H1 (cell line): Measurements from ENCODE around the gene MIF4GD. TPM values are rescaled to one million over a fixed set of nuclear protein-coding genes. Genes with fewer than 3 reads are reported as not detected.

ENCODE experiments used
- CTCF ChIA-PET: fragments of 300-600 bp; sonication (Branson Sonifier 250); formaldehyde crosslinking; loops from one replicate; lab custom pipeline; 2021; ENCODE audit not compliant: partially characterized antibody; lab: Charles Lee
- POLR2A ChIA-PET: fragments of 300-600 bp; sonication (Branson Sonifier 250); formaldehyde crosslinking; loops from one replicate; lab custom pipeline; 2021; ENCODE audit warnings: inconsistent platforms; ENCODE audit not compliant: partially characterized antibody; lab: Charles Lee
- DNase-seq, 2 experiments: peaks; one replicate each; pipeline versions ENCODE4 v3.0.0 to v3.0.0-alpha.2; 2010 to 2022; ENCODE audit warnings: low spot score in 2 of 2, low read depth in 1 of 2, mixed read lengths in 1 of 2
- FAIRE-seq: peaks from 2 replicates; lab custom pipeline; 2011; peaks lifted over from hg19 to GRCh38; lab: Jason Lieb, UNC
- H2AFZ ChIP-seq: 2 replicates; pipeline ENCODE4 v1.8.1; 2012; ENCODE audit warnings: low read length, inconsistent platforms
- H2AK5ac ChIP-seq: 2 replicates; pipeline ENCODE4 v1.6.1; 2013; ENCODE audit warnings: low read depth, low read length
- H2BK120ac ChIP-seq: replicated peaks from 2 replicates; pipeline ENCODE3; 2013; ENCODE audit warnings: low read depth, low read length, inconsistent platforms
- H2BK12ac ChIP-seq: 2 replicates; pipeline ENCODE4 v1.6.1; 2013; ENCODE audit warnings: low read depth, low read length
- H2BK15ac ChIP-seq: 2 replicates; pipeline ENCODE4 v1.6.1; 2013; ENCODE audit warnings: low read length
- H2BK20ac ChIP-seq: 2 replicates; pipeline ENCODE4 v1.6.1; 2013; ENCODE audit warnings: low read length
- H2BK5ac ChIP-seq: 2 replicates; pipeline ENCODE4 v1.6.1; 2013; ENCODE audit warnings: low read depth, low read length
- H3K14ac ChIP-seq: 2 replicates; pipeline ENCODE4 v1.6.1; 2013; ENCODE audit warnings: inconsistent platforms; ENCODE audit not compliant: insufficient read length
- H3K18ac ChIP-seq: 2 replicates; pipeline ENCODE4 v1.6.1; 2013; ENCODE audit warnings: low read length; ENCODE audit errors: extremely low read depth
- H3K23ac ChIP-seq: 2 replicates; pipeline ENCODE4 v1.6.1; 2013; ENCODE audit warnings: inconsistent platforms; ENCODE audit not compliant: insufficient read length
- H3K23me2 ChIP-seq: 2 replicates; pipeline ENCODE4 v1.6.1; 2013; ENCODE audit warnings: low read depth, low read length
- H3K27ac ChIP-seq: 2 replicates; pipeline ENCODE4 v1.6.1; 2011; ENCODE audit warnings: low read depth, low read length, inconsistent platforms
- H3K27me3 ChIP-seq, 4 experiments: replicated peaks in 1 of 4; 1 replicate in 1 of 4; 2 replicates in 3 of 4; pipeline versions ENCODE4 v1.6.1 to v1.8.1; 2011 to 2013; ENCODE audit warnings: low read length in 3 of 4, mild to moderate bottlenecking in 3 of 4, inconsistent platforms in 2 of 4, mixed read lengths in 2 of 4, moderate library complexity in 1 of 4; ENCODE audit not compliant: control insufficient read depth in 3 of 4, insufficient read depth in 3 of 4; ENCODE audit errors: extremely low read depth in 1 of 4
- H3K36me3 ChIP-seq, 4 experiments: 2 replicates each; pipeline versions ENCODE4 v1.6.1 to v1.8.1; 2011 to 2013; ENCODE audit warnings: mild to moderate bottlenecking in 4 of 4, low read length in 3 of 4, moderate library complexity in 2 of 4, control low read depth in 1 of 4, inconsistent platforms in 1 of 4; ENCODE audit not compliant: insufficient read depth in 4 of 4, control insufficient read depth in 2 of 4
- H3K4ac ChIP-seq: replicated peaks from 2 replicates; pipeline ENCODE3; 2013; ENCODE audit warnings: low read length, low read depth, mixed read lengths, inconsistent platforms; ENCODE audit not compliant: insufficient read length
- H3K4me1 ChIP-seq, 4 experiments: replicated peaks in 1 of 4; 1 replicate in 1 of 4; 2 replicates in 3 of 4; pipeline versions ENCODE4 v1.6.1 to v1.8.1; 2011 to 2013; ENCODE audit warnings: low read length in 3 of 4, inconsistent platforms in 2 of 4, mixed read lengths in 1 of 4; ENCODE audit not compliant: insufficient read depth in 4 of 4, control insufficient read depth in 3 of 4
- H3K4me2 ChIP-seq, 2 experiments: 2 replicates each; pipeline versions ENCODE4 v1.6.1 to v1.8.1; 2011 to 2013; ENCODE audit warnings: low read depth in 2 of 2, low read length in 2 of 2, control low read depth in 1 of 2, inconsistent platforms in 1 of 2, mild to moderate bottlenecking in 1 of 2; ENCODE audit not compliant: insufficient read depth in 1 of 2
- H3K4me3 ChIP-seq, 4 experiments: fragments of 200-600, 300-600 bp in 1 of 4; sonication (generic), shearing (Covaris generic), sonication (Bioruptor Twin) in 1 of 4; 2 replicates each; pipeline versions ENCODE4 v1.5.1 to v1.8.1; 2011 to 2016; ENCODE audit warnings: low read length in 4 of 4, low read depth in 3 of 4, control low read depth in 2 of 4, inconsistent platforms in 2 of 4, mild to moderate bottlenecking in 2 of 4, mixed read lengths in 1 of 4, moderate library complexity in 1 of 4; ENCODE audit not compliant: insufficient read depth in 2 of 4; ENCODE audit errors: extremely low read depth in 1 of 4
- H3K56ac ChIP-seq: replicated peaks from 2 replicates; pipeline ENCODE3; 2013; ENCODE audit warnings: low read depth, mild to moderate bottlenecking, mixed read lengths, low read length, inconsistent platforms; ENCODE audit not compliant: insufficient read length
- H3K79me1 ChIP-seq: 2 replicates; pipeline ENCODE4 v1.6.1; 2013; ENCODE audit warnings: low read depth, low read length, control low read depth
- H3K79me2 ChIP-seq, 2 experiments: 2 replicates each; pipeline versions ENCODE4 v1.6.1 to v1.8.1; 2012 to 2013; ENCODE audit warnings: low read length in 2 of 2, mild to moderate bottlenecking in 2 of 2, inconsistent platforms in 1 of 2; ENCODE audit not compliant: insufficient read depth in 2 of 2, control insufficient read depth in 1 of 2
- H3K9ac ChIP-seq, 4 experiments: replicated peaks in 1 of 4; 1 replicate in 1 of 4; 2 replicates in 3 of 4; pipeline versions ENCODE4 v1.6.1 to v1.8.1; 2011 to 2013; ENCODE audit warnings: low read depth in 3 of 4, low read length in 3 of 4, control low read depth in 2 of 4, mild to moderate bottlenecking in 2 of 4, moderate library complexity in 2 of 4, inconsistent platforms in 1 of 4; ENCODE audit errors: extremely low read depth in 1 of 4
- H3K9me3 ChIP-seq, 2 experiments: 2 replicates each; pipeline versions ENCODE4 v1.6.1 to v1.8.1; 2012 to 2013; ENCODE audit warnings: mild to moderate bottlenecking in 2 of 2, moderate library complexity in 2 of 2, control low read depth in 1 of 2, inconsistent platforms in 1 of 2, low read depth in 1 of 2, low read length in 1 of 2, mixed read lengths in 1 of 2; ENCODE audit not compliant: insufficient read depth in 2 of 2
- H4K20me1 ChIP-seq, 2 experiments: replicated peaks in 1 of 2; 2 replicates each; pipeline versions ENCODE3 to v1.8.1; 2011 to 2013; ENCODE audit warnings: inconsistent platforms in 2 of 2, low read length in 2 of 2, mild to moderate bottlenecking in 1 of 2; ENCODE audit not compliant: insufficient read depth in 2 of 2, control insufficient read depth in 1 of 2
- H4K5ac ChIP-seq: 2 replicates; pipeline ENCODE4 v1.6.1; 2013; ENCODE audit warnings: low read length, low read depth, mixed read lengths, inconsistent platforms; ENCODE audit not compliant: insufficient read length
- H4K8ac ChIP-seq: 2 replicates; pipeline ENCODE4 v1.8.0; 2013; ENCODE audit warnings: mild to moderate bottlenecking, moderate library complexity, low read length, inconsistent platforms; ENCODE audit not compliant: insufficient read depth; ENCODE audit errors: extremely low read depth
- H4K91ac ChIP-seq: replicated peaks from 2 replicates; pipeline ENCODE3; 2013; ENCODE audit warnings: low read length, mixed read lengths, inconsistent platforms; ENCODE audit not compliant: insufficient read length
- CTBP2 ChIP-seq: IDR thresholded peaks from 2 replicates; pipeline ENCODE4 v1.7.0; 2011; ENCODE audit warnings: borderline replicate concordance, mild to moderate bottlenecking, moderate library complexity, mixed read lengths, low read length; ENCODE audit not compliant: insufficient read depth, insufficient read length
- HDAC6 ChIP-seq: IDR thresholded peaks from one replicate; pipeline ENCODE4 v1.7.1; 2012; ENCODE audit warnings: low read depth, mild to moderate bottlenecking, inconsistent platforms, low read length, moderate library complexity
- RNF2 ChIP-seq: fragments of 200-900, 300-1000 bp; sonication (generic); IDR thresholded peaks from 2 replicates; pipeline ENCODE4 v1.7.1; 2016; ENCODE audit warnings: borderline replicate concordance, low read depth, mild to moderate bottlenecking, antibody characterized with exemption, low read length; ENCODE audit not compliant: poor library complexity, severe bottlenecking; ENCODE audit errors: missing control alignments
- SAP30 ChIP-seq: fragments of 300-600 bp; sonication (generic); IDR thresholded peaks from 2 replicates; pipeline ENCODE4 v1.7.1; 2012; ENCODE audit warnings: low read length, moderate library complexity, mild to moderate bottlenecking, inconsistent platforms; ENCODE audit not compliant: insufficient read depth, insufficient replicate concordance
- SRF ChIP-seq: IDR thresholded peaks from 2 replicates; pipeline ENCODE4 v1.6.1; 2011; ENCODE audit warnings: mild to moderate bottlenecking, low read depth, low read length, moderate library complexity
- WGBS, 2 experiments: shearing (Covaris generic) in 1 of 2; methylation state at CpG; one replicate each; pipeline versions ENCODE4 v1.1.6 to v1.1.7; 2013 to 2015; ENCODE audit warnings: low lambda C conversion rate in 2 of 2, mixed read lengths in 2 of 2, inconsistent platforms in 1 of 2, low coverage in 1 of 2, missing lambda C conversion rate in 1 of 2; ENCODE audit not compliant: insufficient replicate concordance in 2 of 2, insufficient coverage in 1 of 2, insufficient read length in 1 of 2; ENCODE audit errors: extremely low coverage in 1 of 2, missing lambda C conversion rate in 1 of 2; 5-methylcytosine and 5-hydroxymethylcytosine counted together
- polyA plus RNA-seq, 7 experiments: library from polyadenylated mRNA; depleted of rRNA in 3 of 7; stranded (reverse) in 5 of 7; unstranded in 2 of 7; fragments of >200 nt in 5 of 7; fragments of 200-250 nt in 2 of 7; gene quantifications; 1 replicate in 5 of 7; 2 replicates in 1 of 7; 4 replicates in 1 of 7; pipeline versions ENCODE4 v1.2.1 to v1.2.3, GENCODE V29; 2011 to 2013; ENCODE audit warnings: missing spikeins in 2 of 7, mixed read lengths in 2 of 7
- total RNA-seq: library from RNA; stranded (reverse); fragmentation: NEBNext Ultra II Directional; extraction: Animal tissue kit (Norgen Biotek cat#: 25700); gene quantifications from 2 replicates; pipeline ENCODE4 v1.2.1, GENCODE V29; 2021
- TF ChIP-seq, protein P1 (sequence below), 3 experiments: IDR thresholded peaks; 1 replicate in 2 of 3; 2 replicates in 1 of 3; pipeline versions ENCODE4 v1.5.1 to v1.6.1; 2011; ENCODE audit warnings: low read length in 3 of 3, mild to moderate bottlenecking in 3 of 3, inconsistent platforms in 2 of 3, low read depth in 1 of 3, moderate library complexity in 1 of 3; ENCODE audit not compliant: insufficient read depth in 1 of 3; ENCODE audit errors: control extremely low read depth in 1 of 3
- TF ChIP-seq, protein P2 (sequence below): IDR thresholded peaks from 2 replicates; pipeline ENCODE4 v1.6.1; 2012; ENCODE audit warnings: inconsistent platforms

The MIF4GD gene
- total and polyA plus RNA-seq, 2 of the 8 experiments (the other 6 are each of a cell fraction or from before 2014, with no cell fraction given), result 16.1 to 51.1 TPM

DNA sequence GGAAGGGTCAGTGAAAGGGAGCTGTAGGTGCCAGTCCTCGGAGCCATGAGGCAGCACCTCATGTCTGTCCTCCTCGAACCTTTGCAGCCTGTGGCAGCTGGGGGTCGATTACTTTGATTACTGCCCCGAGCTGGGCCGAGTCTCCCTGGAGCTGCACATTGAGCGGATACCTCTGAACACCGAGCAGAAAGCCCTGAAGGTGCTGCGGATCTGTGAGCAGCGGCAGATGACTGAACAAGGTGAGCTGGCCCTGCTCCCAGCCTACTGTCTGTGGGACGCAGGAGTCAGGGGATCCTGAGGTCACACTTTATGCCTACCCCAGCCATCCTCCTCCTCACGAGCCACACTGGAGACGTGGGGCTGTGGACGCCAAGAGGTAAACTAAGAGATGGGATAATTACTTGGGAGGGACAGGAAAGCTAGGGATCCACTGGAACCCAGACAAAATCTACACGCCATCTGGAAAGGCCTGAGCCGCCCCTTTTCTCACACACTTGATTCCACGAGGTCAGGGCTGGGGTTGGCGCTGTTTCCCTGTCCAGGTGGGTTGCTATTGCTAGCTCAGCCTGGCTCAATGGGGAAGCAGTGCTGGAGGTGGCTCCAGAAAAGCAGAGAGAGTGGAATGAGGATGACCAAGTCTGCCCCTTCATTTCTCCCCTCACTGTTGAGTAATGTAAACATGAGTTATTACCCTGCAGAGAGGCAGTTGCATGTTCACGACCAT, 39.1 kb downstream of the MIF4GD start:
- H2BK15ac ChIP-seq, result no peak overlapping the region
- H4K91ac ChIP-seq, result no peak overlapping the region
- no peak overlapping the region for H2BK20ac ChIP-seq
- 92% methylated on average over 18 of the region's 18 CpGs; no CpG with 5 or more reads in 1 of the 2 experiments for WGBS, 2 experiments
- no peak overlapping the region for H3K14ac ChIP-seq
- no peak overlapping the region for H3K27ac ChIP-seq
- H3K9me3 ChIP-seq, result no peaks in the 10 kb centered on the region
- H3K4me3 ChIP-seq, result no peak overlapping the region
- DNase-seq (no peak), FAIRE-seq (no peak)
- H3K9ac ChIP-seq, result no peak overlapping the region
- H3K27me3 ChIP-seq, result no peaks in the 10 kb centered on the region
- H2BK12ac ChIP-seq, result no peak overlapping the region
- H2BK5ac ChIP-seq, result no peak overlapping the region
- ChIA-PET CTCF (interaction anchor here (0.7 to 6.9 kb wide), 5 partner anchors 8 to 313 kb away, joined by 3 to 84 read pairs (median 4); no protein-coding TSS in a partner anchor), POLR2A (interaction anchor here (1.0 to 2.5 kb wide), 7 partner anchors 9 to 39 kb away, joined by 3 to 8 read pairs (median 5); partner anchors contain the start of genes GGA3 and MIF4GD)
- H3K79me2 ChIP-seq, result no peaks in the 10 kb centered on the region
- H2AFZ ChIP-seq, result no peak overlapping the region
- H3K56ac ChIP-seq, result no peak overlapping the region
- H3K36me3 ChIP-seq, result peaks cover 23 to 76% (median 64%) of the 10 kb centered on the region in 4 experiments
- H3K4ac ChIP-seq, result no peak overlapping the region
- H3K79me1 ChIP-seq, result no peaks in the 10 kb centered on the region
- H2BK120ac ChIP-seq, result no peak overlapping the region
- H4K5ac ChIP-seq, result no peak overlapping the region
- TF ChIP-seq RNF2 (no peak), SRF (no peak), CTBP2 (no peak), SAP30 (no peak), HDAC6 (no peak)
- TF ChIP-seq, protein P1, sequence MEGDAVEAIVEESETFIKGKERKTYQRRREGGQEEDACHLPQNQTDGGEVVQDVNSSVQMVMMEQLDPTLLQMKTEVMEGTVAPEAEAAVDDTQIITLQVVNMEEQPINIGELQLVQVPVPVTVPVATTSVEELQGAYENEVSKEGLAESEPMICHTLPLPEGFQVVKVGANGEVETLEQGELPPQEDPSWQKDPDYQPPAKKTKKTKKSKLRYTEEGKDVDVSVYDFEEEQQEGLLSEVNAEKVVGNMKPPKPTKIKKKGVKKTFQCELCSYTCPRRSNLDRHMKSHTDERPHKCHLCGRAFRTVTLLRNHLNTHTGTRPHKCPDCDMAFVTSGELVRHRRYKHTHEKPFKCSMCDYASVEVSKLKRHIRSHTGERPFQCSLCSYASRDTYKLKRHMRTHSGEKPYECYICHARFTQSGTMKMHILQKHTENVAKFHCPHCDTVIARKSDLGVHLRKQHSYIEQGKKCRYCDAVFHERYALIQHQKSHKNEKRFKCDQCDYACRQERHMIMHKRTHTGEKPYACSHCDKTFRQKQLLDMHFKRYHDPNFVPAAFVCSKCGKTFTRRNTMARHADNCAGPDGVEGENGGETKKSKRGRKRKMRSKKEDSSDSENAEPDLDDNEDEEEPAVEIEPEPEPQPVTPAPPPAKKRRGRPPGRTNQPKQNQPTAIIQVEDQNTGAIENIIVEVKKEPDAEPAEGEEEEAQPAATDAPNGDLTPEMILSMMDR (IDR thresholded peaks at IDR 0.05; ENCODE audit: control extremely low read depth in 1 of 3, insufficient read depth in 1 of 3, low read depth in 1 of 3, low read length in 3 of 3), result no peak
- TF ChIP-seq, protein P2, sequence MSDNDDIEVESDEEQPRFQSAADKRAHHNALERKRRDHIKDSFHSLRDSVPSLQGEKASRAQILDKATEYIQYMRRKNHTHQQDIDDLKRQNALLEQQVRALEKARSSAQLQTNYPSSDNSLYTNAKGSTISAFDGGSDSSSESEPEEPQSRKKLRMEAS, result no peak
- no peaks in the 10 kb centered on the region for H3K23me2 ChIP-seq
- no peak overlapping the region for H4K8ac ChIP-seq
- H4K20me1 ChIP-seq, result peaks cover 0 to 7% of the 10 kb centered on the region in 2 experiments
- H3K4me2 ChIP-seq, result no peak overlapping the region
- H3K23ac ChIP-seq, result no peak overlapping the region
- no peak overlapping the region for H3K18ac ChIP-seq
- H3K4me1 ChIP-seq, result no peaks in the 10 kb centered on the region
- H2AK5ac ChIP-seq, result no peak overlapping the region
